Myocyte (in vitro differentiated cells): ENCODE results near the gene LEMD3. TPM values are rescaled to one million over a fixed set of nuclear protein-coding genes. Genes with fewer than 3 reads are reported as not detected.

ENCODE experiments used
- DNase-seq: peaks from one replicate; pipeline ENCODE4 v3.0.0-alpha.2; 2012; ENCODE audit warnings: low read depth
- total RNA-seq: library from RNA; depleted of rRNA; stranded (reverse); fragments of >200 nt; gene quantifications from 2 replicates; pipeline ENCODE4 v1.2.3, GENCODE V29; 2014

LEMD3 gene
- total RNA-seq, 1 donor from 2014 or later: 27.9 TPM

- DNase-seq: no peak
These were observed 583 bp upstream of the LEMD3 start for GRCh38 chr12:65168681-65169319.

- DNase-seq: peak; percentile 61
These were observed 962 bp downstream of the LEMD3 start for GRCh38 chr12:65170209-65170881.

- no peak for DNase-seq
These were observed 1.7 kb downstream of the LEMD3 start for GRCh38 chr12:65171073-65171472.

- DNase-seq: no peak
These were observed 2.5 kb downstream of the LEMD3 start for GRCh38 chr12:65171870-65172269.

- DNase-seq: no peak
These were observed 6.0 kb downstream of the LEMD3 start for GRCh38 chr12:65175385-65175784.

GRCh38 chr12:65182012-65182739 is 12.8 kb downstream of the LEMD3 start:
- DNase-seq: no peak

- peak; percentile 19 for DNase-seq
These were observed 14.9 kb downstream of the LEMD3 start for GRCh38 chr12:65184176-65184857.

- no peak for DNase-seq
These were observed 15.5 kb downstream of the LEMD3 start for GRCh38 chr12:65184858-65185229.

GRCh38 chr12:65187665-65188064 is 18.3 kb downstream of the LEMD3 start:
- no peak for DNase-seq

- no peak for DNase-seq
These were observed 18.9 kb downstream of the LEMD3 start for GRCh38 chr12:65188179-65188701.

- DNase-seq: no peak
These were observed 19.8 kb downstream of the LEMD3 start for GRCh38 chr12:65189028-65189718.

GRCh38 chr12:65192963-65193516 is 23.7 kb downstream of the LEMD3 start:
- DNase-seq: no peak

- no peak for DNase-seq
These were observed 25.6 kb downstream of the LEMD3 start for GRCh38 chr12:65194949-65195348.

GRCh38 chr12:65195387-65196055 is 26.1 kb downstream of the LEMD3 start:
- peak; percentile 41 for DNase-seq

- DNase-seq: no peak
These were observed 27.6 kb downstream of the LEMD3 start for GRCh38 chr12:65196762-65197567.

GRCh38 chr12:65199604-65200003 is 30.2 kb downstream of the LEMD3 start:
- DNase-seq: no peak

GRCh38 chr12:65200007-65200665 is 30.8 kb downstream of the LEMD3 start:
- no peak for DNase-seq

- no peak for DNase-seq
These were observed 34.0 kb downstream of the LEMD3 start for GRCh38 chr12:65203376-65203775.
